Activated CD8-positive, alpha-beta memory T cell treated with anti-CD3 and anti-CD28 coated beads for 36 hours (primary cell): ENCODE results near the gene CPED1. TPM values are rescaled to one million over a fixed set of nuclear protein-coding genes. Genes with fewer than 3 reads are reported as not detected.

Experiments used
- CTCF ChIA-PET: fragments of 350-600 bp; sonication (Branson Sonifier 250); formaldehyde crosslinking; loops from one replicate; lab custom pipeline; 2021; ENCODE audit warnings: antibody characterized with exemption; lab: Charles Lee
- POLR2A ChIA-PET: fragments of 350-600 bp; sonication (Branson Sonifier 250); formaldehyde crosslinking; loops from one replicate; lab custom pipeline; 2021; ENCODE audit warnings: antibody characterized with exemption; lab: Charles Lee
- total RNA-seq, 2 experiments: library from RNA; stranded (reverse); gene quantifications; one replicate each; pipeline ENCODE4 v1.2.3, GENCODE V29; 2021

CPED1 gene
- total RNA-seq, 2 experiments from 2014 or later: 0.04 TPM; not detected in 1

DNA sequence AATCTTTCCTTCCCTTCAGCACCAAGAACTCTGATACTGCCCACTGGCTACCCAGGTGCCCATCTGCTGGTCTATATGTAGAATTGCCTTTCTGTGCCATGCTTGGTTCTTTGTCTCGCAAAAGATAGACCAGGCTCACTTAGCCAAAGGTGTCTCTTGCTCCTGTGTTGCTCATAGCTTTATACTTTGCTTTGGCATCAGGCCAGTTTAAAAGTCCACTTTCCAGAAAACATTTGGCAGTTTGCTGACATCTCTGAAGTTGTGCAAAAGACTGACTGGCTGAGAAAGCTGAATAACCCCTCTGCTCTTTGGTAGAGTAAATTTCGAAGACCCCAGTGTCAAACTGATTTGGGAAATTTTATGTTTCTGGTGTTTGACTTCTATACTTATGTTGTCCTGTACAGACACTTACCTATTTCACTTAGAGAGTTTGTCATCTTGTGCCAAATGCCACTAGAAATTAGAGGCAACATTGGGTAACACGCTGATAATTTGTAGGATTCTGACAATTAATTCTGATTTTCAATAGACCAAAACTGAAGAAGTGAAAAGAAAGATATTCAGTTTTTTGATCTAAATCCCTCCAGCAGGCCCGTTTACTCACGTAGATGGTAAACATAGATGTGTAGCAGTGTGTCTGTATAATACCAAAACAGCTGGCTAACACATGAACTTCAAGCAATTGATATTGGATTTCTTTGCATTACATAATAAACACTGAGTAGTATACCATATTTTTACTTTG is 91.1 kb downstream of the CPED1 start:
- ChIA-PET POLR2A (no interaction called here), CTCF (no interaction called here)

DNA sequence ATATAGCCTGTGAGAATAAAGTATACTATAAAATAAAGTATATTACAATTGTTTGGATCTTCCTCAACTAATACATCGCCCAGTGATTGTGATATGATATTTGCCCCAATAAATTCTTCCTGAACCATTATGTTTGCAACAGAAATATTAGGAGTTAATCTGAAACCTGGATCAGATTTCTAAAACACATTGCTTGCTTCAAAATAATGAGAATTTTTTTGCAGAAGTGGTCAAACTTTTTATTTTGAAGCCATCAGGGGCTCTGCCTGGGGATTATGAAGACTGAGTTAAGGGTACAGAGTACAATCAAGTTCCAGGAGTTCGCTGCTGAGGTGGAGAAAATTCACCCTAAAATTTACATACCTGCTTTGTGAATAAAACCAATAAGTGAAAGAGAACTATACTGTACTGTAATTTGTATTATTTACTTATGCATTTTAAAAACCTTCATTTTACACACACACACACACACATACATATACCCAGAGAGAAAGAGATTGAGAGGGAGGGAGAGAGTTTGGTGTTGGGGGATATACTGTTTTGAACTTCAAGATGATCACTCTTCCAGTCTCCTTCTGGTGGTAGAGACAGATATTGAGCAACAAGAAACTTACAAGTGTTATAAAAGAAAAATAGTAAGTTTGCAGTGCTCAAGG is 91.9 kb downstream of the CPED1 start:
- ChIA-PET CTCF (no interaction called here), POLR2A (no interaction called here)

DNA sequence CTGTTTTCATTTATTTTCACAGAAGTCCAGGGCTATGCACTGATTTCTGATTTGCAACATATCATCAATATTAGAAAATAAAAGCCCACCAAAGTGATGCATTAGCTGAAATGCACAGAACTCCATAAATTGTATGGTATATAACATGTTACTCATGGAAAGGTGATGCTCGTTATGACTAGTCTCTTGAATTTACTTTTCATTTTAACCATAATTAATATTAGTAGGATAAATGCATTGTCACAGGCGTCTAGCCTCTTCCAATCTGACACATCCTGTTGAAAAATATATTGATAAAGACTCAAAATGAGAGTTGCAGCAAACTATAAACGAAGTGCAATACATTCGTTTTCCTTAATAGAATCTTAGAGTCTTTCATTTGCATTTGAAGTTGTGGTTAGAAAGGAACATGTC is 92.4 kb downstream of the CPED1 start:
- CTCF ChIA-PET: interaction anchor here (3.0 kb wide), 1 partner anchor 93 kb away, joined by 14 read pairs; the partner anchor contains the start of gene CPED1
- POLR2A ChIA-PET: no interaction called here

DNA sequence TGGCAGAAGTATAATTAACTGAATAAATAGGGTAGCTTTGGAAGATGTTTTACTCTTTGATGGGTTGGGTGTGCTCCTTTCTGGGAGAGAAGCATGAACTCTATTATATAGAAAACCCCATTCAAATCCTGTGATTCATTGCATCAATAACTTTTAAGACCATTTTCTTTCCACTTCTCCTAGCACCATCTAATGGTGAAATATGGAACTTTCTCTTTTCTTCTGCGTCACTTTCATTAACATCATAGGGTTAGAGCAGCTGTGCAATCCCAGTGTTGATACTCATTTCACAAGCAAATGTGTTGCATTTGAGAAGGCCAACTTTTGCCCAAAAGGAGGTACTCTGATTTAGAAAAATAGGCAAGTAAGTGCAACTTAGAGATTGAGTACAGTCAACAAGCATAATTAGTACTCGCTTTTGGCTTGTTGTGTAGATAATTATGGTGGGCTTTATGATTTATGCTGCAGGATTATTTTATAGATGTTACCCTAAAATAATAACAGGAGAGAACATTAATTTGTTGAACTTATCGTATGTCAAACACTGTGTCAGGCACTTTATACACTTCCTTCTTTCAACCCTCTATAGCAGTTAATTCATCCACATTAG is 92.9 kb downstream of the CPED1 start:
- POLR2A ChIA-PET: no interaction called here
- CTCF ChIA-PET: interaction anchor here (3.0 kb wide), 1 partner anchor 94 kb away, joined by 14 read pairs; the partner anchor contains the start of gene CPED1

DNA sequence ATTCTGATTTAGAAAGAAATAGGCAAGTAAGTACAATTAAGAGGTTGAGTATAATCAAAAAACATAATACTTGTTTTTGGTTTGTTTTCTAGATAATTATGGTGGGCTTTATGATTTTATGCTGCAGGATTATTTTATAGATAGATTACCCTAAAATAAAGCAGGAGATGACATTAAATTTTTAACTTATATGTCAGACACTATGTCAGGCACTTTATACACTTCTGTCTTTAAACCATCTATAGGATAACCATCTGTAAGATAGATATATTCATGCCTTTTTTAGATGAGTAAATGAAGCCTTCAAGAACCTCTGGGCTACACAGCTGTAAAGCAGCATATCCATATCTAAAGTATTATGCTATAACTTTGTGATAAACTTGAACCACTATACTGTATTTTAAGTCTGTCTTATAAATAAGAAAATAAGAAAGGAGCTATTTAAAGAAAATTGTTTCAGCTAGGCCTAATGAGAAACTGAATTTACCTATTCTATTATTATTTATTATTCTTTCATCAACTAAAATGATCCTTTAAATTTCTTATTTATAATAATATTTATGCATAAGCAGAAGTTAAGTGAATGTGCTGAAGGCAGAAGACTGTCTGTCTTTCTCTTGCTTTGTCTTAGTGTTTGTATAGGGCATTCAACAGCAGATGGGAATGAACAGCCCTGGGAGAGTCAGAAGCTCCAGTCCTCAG is 94.0 kb downstream of the CPED1 start:
- ChIA-PET POLR2A (no interaction called here), CTCF (interaction anchor here (1.3 to 3.0 kb wide), 2 partner anchors 95 to 276 kb away, joined by 4 to 14 read pairs; partner anchors contain the start of gene CPED1)

DNA sequence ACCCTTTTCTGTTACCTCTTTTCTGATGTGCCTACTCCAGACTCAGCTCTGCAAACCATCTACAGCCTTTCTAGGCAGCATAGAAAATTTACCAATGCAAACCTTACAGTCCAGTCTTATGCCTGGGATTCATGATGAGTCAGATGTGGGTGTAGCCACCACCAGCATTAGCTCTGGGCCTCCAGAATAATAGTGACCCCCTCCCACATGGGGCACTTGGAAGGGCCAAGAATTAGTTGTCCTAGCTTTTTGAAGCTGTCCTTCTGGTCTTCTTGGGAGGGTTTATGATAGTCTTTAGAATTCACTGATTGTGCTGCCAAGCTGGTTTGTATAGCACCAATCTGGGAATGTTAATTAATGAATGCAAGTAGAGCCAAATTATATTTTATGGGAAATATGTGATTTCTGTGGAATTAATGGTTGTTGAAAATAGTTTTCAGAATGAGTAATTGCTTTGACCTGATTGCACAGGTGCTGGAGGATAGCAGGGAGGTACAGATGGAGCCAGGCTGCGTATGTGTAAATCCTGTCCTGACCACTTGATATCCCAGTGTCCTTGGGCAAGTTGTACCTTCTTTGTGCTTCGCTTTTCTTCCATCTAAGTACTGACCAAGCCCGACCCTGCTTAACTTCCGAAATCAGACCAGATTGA is 94.8 kb downstream of the CPED1 start:
- CTCF ChIA-PET: interaction anchor here (1.3 to 3.0 kb wide), 2 partner anchors 96 to 277 kb away, joined by 4 to 14 read pairs; partner anchors contain the start of gene CPED1
- POLR2A ChIA-PET: no interaction called here

DNA sequence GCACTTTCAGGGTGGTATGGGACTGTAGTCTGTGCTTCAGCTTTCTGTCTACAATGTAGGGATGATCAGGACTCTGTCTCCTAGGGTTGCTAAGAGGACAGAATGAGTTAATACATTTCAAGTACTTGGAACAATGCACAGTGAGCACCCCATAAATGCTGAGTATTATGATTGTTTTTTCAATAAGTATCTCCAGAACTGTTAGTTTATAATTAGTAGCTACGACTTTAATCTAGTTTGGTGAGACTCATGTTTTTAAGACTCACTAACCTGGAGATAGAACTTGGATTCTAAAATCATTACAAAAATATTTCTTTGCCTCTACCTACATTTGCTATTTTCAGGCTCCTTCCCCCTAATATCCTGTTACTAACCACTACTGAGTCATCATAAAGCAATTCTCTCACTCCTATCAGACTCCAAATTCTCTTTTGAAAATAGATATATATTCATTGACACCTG is 95.3 kb downstream of the CPED1 start:
- ChIA-PET CTCF (interaction anchor here (1.3 to 3.0 kb wide), 2 partner anchors 96 to 278 kb away, joined by 4 to 14 read pairs; partner anchors contain the start of gene CPED1), POLR2A (no interaction called here)

DNA sequence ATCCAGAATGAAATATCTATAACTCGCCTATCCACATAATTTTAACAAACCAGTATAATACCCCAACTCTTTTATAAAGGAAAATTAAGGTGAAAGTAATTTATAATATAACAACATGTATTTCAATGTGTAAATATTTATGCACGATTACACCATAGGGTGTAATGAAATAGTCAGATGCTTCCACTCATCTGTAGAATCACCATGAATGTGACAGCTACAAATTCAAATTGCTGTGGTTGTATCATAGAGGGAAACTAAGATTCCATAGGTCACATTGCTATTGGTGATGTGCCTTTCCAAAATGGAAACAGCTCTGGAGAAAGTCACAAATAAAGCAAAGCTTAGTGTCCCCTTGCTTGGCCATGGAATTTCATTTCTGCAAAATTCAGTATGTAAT is 95.7 kb downstream of the CPED1 start:
- CTCF ChIA-PET: no interaction called here
- POLR2A ChIA-PET: no interaction called here

DNA sequence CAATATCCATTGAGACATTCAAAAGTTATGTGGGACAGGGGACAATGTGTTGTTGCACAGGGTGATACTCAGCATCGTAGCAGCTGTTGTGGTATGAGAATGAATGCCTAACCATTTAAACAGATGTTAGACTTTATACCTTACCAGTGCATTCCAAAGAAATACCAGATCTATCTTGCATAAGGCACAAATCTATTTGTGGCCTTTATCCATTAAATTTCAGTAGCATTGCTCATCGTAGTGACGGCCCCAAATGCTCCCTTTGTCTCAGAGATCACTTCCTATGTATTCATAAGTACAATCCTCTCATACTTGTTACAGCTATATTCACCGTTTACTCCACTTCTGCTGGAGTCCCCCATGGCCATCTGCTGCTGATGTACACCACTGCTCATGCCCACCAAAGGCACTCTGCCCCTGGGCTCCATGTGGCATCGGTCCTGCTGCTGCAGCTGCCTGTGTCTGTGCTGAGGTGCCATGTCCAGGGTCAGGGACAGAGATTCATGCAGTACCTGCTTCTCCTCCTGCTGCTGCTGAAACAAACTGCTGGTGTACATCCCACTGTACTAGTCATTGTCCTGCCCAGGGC is 96.3 kb downstream of the CPED1 start:
- POLR2A ChIA-PET: no interaction called here
- CTCF ChIA-PET: no interaction called here

DNA sequence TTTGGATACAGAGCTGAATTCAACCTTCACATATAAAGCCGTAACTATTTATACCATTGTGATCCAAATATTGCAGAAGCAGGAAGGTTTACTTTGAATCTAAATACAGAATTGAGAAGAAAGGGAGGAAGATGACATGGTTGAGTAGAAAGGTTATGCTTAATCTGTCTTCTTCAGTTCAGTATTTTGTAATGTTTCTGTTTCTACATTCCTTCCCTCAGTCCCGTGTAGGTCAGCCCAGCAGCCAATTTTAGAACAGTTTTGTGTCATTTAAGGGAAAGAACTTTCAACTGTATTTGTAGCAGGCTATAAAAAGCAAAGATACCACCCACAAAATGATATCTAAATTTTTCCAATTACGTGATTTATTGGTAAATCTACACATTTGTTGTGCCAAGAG is 97.4 kb downstream of the CPED1 start:
- CTCF ChIA-PET: no interaction called here

DNA sequence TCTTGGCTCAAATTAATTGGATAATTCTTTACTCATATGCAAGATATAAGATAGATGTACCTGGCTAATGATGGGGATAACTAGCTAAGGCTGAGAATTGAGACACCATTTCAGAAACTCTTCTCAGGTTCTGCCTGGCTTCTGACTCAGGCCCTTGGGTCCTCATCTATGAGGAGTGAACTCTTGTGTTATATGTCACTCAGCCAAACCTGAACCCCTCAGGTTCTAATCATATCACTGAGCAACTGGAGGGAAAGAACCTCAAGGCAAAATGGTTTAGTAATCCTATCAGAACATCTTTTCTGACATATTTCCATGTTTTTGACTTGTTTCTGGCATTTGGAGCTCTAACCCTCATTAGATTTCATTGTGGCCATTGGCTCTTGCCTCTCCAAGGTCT is 100.4 kb downstream of the CPED1 start:
- ChIA-PET CTCF (interaction anchor here (1.2 kb wide), 1 partner anchor 18 kb away, joined by 3 read pairs; no protein-coding TSS in a partner anchor), POLR2A (no interaction called here)

More for the DNA sequence above, 97.4 kb downstream of the CPED1 start:
- POLR2A ChIA-PET: no interaction called here

DNA sequence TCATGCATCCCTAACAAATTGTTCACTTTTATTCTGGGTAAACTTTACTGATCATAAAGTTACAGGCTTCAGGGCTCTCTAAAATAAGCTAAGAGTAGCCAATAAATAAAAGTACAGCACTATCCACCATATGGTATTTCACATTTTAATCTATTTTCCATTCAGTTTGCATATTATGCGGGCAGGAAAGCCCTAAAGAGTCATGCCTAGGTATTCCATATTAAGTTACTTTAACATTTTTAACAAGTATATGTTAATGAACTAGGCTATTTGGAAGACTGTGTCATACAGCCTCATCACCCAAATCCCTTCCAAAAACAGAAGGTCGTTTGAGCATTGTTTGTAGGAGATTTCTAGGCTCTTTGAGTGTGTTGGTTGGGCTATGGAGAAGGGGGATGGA is 106.3 kb downstream of the CPED1 start:
- ChIA-PET POLR2A (no interaction called here), CTCF (no interaction called here)

DNA sequence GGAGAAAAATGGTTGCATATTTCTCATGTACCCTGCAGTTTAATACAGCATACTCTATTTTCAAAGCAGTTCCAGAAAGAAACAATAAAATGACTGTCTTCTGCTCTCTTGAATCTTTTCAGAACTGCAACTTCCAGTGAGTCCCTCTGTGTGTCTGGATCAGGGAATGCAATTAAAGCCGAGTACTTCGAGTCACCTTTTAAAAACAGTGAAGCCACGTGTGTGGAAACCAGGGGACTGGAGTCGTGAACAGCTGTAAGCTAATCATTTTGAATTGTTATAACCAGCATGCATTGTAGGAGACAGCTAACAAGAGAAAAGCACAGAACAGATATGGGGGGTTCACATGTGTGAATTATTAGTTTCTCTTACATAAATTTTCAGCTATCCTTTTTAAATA is 109.1 kb downstream of the CPED1 start:
- ChIA-PET CTCF (no interaction called here), POLR2A (no interaction called here)

DNA sequence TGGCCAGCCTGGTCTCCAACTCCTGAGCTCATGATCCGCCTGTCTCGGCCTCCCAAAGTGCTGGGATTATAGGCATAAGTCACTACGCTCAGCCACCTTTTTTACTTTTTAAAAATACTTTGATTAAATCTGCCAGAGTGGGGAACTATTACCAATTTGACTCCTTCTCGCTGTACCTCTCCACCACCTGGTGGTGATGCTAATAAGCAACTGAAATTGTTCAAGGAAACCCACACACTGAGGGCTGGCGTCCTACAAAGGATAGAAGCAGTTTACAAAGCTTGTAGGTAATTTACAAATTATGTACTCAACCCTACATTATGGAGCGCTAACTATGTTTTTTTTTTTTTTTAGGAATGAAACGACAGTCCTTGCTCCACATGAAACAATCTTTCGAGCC is 111.1 kb downstream of the CPED1 start:
- ChIA-PET POLR2A (no interaction called here), CTCF (interaction anchor here (0.6 kb wide), 1 partner anchor 27 kb away, joined by 3 read pairs; no protein-coding TSS in a partner anchor)

DNA sequence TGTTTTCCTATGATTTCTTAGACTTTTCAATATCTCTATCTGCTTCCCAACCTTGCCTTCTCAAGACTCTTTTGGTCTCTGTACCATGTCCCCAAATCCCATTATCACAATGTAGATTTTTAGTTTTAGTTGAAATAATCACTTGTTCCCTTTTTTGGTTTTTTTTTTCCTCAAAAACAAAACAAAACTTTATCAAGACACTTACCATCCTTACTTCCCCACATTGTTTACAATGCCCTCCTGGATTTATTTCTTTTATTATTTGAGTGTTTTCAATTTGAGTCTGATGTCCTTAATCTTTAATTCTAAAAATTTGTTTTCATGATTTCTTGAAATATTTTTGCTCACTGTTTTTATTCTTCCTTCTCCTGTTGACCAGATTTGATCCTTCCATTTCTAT is 112.6 kb downstream of the CPED1 start:
- POLR2A ChIA-PET: no interaction called here
- CTCF ChIA-PET: no interaction called here

DNA sequence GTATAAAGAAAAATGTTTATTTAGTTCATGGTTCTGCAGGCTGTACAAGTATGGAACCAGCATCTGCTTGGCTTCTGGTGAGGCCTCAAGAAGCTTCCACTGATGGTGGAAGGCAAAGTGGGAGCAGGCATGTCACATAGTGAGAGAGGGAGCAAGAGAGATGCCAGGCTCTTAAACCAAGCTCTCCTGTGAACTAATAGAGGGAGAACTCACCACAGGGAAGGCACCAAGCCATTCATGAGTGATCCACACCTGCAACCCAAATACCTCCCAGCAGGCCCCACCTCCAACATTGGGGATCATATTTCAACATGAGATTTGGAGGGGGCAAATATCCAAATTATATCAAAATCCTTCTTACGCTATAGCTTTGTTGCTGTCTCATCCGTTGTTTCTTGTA is 113.1 kb downstream of the CPED1 start:
- POLR2A ChIA-PET: no interaction called here
- CTCF ChIA-PET: no interaction called here

DNA sequence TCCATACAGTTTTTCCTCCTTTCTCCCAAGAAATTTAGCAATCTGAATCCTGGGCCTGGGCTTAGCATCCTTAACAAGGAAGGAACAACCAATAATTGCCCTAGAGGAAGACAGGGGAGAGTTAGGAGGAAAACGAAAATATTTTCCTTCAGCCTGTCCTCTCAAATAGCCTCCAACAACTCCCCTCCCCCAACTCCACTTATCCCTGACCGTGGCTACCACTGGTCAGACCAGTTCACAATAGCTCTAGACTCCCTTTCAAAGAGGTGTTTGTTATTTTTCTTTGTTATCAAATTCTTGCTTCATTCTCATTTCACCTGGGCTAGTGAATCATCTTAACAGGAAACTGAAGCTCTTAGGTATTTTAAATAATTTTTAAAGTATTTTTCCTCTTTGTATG is 114.1 kb downstream of the CPED1 start:
- ChIA-PET CTCF (no interaction called here), POLR2A (no interaction called here)

DNA sequence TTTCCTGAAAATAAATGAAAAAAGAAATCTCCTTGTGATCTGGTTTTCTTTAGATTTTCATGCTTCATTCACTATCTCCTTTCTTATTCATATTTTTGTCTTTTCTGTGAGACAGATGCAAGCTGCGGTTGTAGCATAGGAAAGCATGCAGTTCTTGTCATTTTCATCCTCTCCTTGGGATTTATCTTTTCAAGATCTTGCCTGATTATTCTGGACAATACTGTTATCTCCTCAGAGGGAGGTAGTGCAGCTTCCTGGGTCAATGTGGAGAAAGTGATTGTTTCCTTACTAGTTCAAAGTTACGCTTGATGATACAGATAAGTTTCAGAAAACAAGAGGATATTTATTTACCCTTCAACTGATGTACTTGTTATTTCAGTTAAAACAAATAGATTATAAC is 114.6 kb downstream of the CPED1 start:
- POLR2A ChIA-PET: no interaction called here
- CTCF ChIA-PET: interaction anchor here (0.7 kb wide), 1 partner anchor 460 kb away, joined by 3 read pairs; no protein-coding TSS in a partner anchor
